HG03108 (cell line): ENCODE measurements around the gene GAK.

Source experiments
- ATAC-seq: cut with Tn5 transposase; IDR thresholded peaks from one replicate; pipeline ENCODE4 v1.9.1; 2021; ENCODE audit warnings: moderate library complexity; ENCODE audit not compliant: unreplicated experiment

GAK gene

GRCh38 chr4:833156-833555 is 99.0 kb downstream of the GAK start:
- ATAC-seq = no peak

- ATAC-seq = no peak
Observed at GRCh38 chr4:832536-832935, 99.6 kb downstream of the GAK start.

- no peak for ATAC-seq
Observed at GRCh38 chr4:832108-832507, 100.0 kb downstream of the GAK start.

- no peak for ATAC-seq
Observed at GRCh38 chr4:831483-831805, 100.7 kb downstream of the GAK start.

- no peak for ATAC-seq
Observed at GRCh38 chr4:830601-831482, 101.3 kb downstream of the GAK start.

GRCh38 chr4:829761-830600 is 102.1 kb downstream of the GAK start:
- no peak for ATAC-seq

GRCh38 chr4:829291-829690 is 102.8 kb downstream of the GAK start:
- no peak for ATAC-seq

GRCh38 chr4:828641-829271 is 103.4 kb downstream of the GAK start:
- no peak for ATAC-seq

- no peak for ATAC-seq
Observed at GRCh38 chr4:827209-828081, 104.7 kb downstream of the GAK start.

GRCh38 chr4:826508-827208 is 105.5 kb downstream of the GAK start:
- no peak for ATAC-seq

GRCh38 chr4:825971-826330 is 106.2 kb downstream of the GAK start, which contains the start of gene CPLX1:
Gene CPLX1, minus strand, starts transcription at chr4:826129. Its CDS starts 1,607 bp downstream, at chr4:824522.
- no peak for ATAC-seq

- ATAC-seq = no peak
Observed at GRCh38 chr4:825063-825970, 106.8 kb downstream of the GAK start.

- ATAC-seq = no peak
Observed at GRCh38 chr4:824461-825062, 107.6 kb downstream of the GAK start.

- ATAC-seq = no peak
Observed at GRCh38 chr4:823761-824460, 108.2 kb downstream of the GAK start.

GRCh38 chr4:823176-823760 is 108.8 kb downstream of the GAK start:
- no peak for ATAC-seq

- no peak for ATAC-seq
Observed at GRCh38 chr4:822361-823175, 109.5 kb downstream of the GAK start.

- no peak for ATAC-seq
Observed at GRCh38 chr4:821631-822030, 110.5 kb downstream of the GAK start.
